Activated CD4-positive, CD25-positive, alpha-beta regulatory T cell treated with anti-CD3 and anti-CD28 coated beads, Interleukin-2, amount 50 U/mL, for 24 hours (primary cell): ENCODE results near the gene ARFGEF2.

Experiments used
- ATAC-seq, 2 donors: fragments of 150-1000 bp; cut with Tn5 transposase; one replicate each; pipeline ENCODE4 v1.10.0; 2021; ENCODE audit warnings: mild to moderate bottlenecking in 1 of 2, moderate library complexity in 1 of 2

ARFGEF2 gene

DNA sequence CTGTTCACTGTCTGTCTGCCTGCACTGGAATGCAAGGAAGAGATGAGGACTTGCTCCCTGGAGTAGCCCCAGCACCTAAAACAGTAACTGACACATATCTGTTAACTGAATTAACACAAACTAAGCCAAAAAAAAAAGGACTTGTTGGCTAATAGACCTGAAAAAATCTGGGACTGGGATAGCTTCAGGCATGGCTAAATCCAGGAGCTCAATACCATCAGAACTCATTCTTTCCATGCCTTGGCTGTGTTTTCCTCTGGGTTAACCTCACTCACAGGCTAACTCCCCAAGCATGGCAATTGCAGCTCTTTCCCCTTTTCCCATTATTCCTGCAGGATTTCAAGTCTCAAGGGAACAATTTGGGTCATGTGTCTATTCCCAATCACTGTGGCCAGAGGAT lies 21.6 kb upstream of the ARFGEF2 start:
- ATAC-seq = no peak

DNA sequence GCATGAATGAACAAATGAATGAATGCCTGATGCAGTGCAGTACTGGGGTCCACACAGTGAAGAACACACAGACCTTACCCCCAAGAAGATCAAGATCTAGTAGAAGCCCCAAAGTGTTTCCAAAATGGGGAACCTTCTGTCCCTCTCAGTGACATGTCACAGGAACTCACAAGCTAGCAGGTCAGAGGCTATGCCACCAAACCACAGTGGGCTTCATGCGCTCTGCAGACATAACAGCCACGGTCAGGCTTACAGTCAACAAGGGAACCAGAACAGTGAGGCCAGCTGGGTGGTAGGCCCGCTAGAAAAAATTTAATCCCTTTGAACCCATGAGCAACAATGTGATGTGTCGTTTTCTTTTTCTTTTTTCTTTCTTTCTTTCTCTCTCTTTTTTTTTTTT lies 20.2 kb upstream of the ARFGEF2 start:
- no peak for ATAC-seq

DNA sequence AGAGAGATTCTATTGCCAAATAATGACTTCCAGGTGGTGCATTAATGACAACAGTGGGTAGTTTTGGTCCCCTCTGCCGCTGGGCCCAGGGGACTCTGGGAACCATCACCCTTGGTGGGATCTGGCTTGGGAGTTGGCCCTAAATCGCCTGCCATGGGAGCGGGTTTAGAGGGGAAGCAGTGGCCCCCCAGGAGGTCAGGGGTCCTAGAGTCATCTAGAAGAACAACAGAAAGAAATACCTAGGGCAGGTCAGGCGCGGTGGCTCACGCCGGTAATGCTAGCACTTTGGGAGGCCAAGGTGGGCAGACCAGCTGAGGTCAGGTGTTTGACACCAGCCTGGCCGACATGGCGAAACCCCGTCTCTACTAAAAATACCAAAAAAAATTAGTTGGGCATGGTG lies 17.8 kb upstream of the ARFGEF2 start:
- ATAC-seq = no peak

DNA sequence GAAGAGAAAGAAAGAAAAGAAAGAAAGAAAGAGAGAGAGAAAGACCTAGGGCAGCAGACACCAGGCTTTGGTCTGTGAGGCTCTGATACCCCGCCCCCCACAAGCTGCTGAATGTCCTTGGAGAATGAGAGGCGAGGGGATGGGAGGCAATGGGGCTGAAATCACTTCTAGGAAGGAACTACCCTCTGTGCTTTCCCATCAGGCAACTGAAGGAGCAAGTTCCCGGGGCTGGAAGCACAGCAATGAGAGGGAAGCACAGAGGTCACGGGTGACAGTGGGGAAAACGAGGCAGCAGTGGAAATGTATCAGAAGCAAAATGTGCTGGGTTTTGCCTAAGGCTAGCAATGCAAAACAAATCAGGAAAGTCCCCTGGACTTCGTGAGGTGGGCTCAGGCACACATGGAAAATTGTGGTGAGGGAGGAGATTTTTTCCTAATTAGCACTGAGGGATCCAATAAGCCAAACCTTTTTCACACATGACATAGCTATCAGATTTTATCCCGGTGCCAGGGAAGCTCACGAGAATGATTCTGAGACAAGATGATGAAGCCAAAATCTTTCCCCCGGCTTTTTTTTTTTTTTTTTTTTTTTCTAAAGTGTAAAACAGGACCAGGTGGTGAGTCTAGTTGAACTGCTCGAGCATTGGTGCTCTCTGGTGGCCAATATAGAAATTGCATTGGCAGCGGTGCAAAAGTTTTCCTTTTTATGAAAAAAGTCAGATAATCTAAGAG lies 16.8 kb upstream of the ARFGEF2 start:
- peak in 1 of 2 donors; percentile 42 for ATAC-seq

DNA sequence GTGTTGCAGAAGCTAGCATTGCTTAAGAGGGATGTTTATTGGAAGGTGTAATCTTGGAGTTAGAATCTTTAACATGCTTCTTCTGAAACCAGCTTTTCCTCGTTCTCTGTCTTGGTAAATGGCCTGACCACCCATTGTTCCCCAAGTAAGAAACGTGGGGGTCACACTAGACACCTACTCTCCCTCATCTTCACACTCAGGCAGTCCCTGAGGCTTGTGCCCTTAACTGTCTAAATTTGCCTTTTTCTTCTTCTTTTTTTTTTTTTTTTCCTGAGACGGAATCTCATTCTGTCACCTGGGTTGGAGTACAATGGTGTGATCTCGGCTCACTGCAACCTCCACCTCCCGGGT lies 16.2 kb upstream of the ARFGEF2 start:
- ATAC-seq = no peak

DNA sequence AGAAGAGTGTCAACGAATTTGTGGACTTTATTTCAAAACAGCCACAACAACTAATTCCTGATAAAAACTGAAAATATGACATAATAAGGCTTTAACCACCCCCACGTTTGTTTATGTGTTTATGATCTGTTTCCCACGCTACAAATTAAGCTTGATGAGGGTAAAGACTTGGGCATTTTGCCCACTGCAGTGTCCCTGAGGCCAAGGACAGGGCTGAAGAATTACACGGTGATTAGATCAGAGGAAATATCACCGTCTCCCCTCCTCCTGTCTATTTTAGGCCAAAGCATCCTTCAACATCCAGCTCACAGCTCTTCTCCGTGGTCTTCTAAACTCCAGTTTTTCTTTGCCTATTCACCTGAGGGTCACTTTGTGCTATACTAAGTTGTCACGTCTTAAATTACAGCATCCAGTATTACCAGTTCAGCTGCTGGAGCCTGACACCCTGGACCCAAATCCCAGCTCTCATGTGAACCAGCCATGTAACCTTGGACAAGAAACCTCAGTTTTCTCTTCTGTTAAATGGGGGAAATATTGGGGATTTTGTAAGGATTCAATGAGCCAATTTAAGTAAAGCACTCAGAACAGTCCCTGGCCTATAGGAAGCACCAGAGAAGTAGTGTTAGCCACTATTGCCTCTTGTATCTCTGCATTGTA lies 15.2 kb upstream of the ARFGEF2 start:
- ATAC-seq = no peak

DNA sequence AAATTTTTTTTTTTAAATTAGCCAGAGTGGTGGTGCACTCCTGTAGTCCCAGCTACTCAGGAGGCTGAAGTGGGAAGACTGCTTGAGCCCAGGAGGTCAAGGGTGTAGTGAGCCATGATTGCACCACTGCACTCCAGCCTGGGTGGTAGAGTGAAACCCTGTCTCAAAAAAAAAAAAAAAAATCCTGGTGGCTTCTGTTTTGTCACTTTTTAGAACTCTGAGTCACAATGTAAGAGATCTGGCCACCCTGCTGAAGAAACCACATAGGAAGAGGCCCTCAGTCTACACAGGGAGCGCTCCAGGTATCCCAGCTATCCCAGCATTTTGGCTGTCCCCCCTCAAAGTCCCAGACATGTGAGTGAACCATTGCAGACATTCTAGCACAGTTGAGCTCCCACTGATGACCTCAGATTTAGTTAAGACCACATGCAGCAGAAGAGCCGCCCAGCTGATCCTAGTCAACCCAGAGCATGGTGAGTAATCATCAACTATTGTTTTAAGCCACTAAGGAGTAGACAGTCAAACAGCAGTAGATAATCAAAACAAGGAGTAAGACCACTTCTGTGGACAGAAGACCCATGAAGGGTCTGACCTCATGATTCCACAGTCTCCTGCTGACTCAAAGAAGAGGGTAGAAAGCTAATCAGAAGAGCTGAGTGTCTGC lies 12.7 kb upstream of the ARFGEF2 start:
- ATAC-seq = no peak

DNA sequence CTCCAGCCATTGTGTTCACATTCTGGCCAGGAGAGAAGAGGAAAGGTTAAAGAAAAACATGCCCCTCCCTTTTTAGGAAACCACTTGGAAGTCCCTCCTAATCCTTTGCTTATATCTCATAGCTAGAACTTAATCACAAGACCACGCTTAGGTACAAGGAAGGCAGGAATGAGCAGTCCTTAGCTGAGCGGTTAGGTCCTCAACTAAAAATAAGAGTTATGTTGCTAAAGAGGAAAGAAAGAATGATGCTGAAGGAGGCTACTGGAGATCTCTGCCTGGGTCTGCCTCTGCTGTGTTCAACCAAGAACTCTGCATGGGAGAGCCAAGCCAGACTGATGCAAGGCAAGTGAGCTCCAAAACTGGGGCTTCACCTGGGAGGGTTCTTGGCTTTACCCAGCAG lies 11.6 kb upstream of the ARFGEF2 start:
- no peak for ATAC-seq

DNA sequence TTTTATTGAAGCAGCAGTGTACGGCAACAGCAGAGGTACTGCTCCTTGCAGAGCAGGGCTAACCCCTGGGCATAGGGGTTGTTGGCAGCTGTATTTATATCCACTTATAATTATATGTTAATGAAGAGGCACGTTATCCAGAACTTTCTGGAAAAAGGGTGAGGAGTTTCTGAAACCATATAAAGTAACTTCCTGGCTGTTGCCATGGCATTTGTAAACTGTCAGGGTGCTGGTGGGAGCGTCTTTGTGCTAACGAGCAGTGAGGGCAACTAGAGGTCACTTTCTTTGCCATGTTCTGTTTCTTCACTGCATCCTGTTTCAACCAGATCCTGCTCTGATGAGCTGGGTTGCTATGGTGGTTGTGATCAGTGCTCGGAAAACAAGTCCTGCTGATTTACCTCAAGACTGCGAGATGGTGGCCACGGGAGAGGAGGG lies 11.1 kb upstream of the ARFGEF2 start:
- ATAC-seq = peak in 1 of 2 donors; percentile 34

DNA sequence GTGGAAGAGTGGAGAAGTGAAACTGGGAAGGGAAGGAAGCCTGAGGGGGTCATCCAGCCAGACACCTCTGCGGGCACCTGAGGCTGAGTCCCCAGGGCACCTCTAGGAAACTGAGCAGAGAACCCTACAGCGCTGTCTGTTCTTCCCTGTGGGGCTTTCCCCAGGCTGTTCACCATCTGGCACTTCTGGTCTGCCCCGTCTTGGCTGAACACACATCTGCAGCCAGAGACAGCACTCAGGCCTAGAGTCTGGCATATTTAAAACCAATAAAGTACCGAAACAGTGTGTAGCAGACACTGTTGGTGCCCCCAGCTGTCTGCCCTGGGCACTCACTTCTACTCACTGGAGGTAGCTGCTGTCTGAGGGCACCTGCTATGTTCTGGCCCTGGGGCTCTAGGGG lies 9.4 kb upstream of the ARFGEF2 start:
- peak in 1 of 2 donors; percentile 53 for ATAC-seq

DNA sequence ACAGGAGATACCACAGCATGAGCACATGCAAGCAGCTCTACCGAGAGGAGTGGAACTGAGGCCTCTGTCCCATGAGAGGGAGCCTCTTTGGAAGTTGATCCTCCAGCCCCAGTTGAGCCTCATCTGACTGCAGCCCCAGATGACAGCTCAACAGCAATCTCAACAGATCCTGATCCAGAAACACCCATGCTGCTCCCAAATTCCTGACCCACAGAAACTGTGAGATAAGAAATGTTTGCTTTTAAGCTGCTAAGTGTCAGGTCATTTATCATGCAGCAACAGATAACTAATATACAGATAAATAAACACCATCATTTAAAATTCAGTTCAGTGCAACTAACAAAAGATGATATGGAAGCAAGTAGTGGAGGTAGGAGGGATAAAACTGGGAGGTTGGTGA lies 4.8 kb upstream of the ARFGEF2 start:
- no peak for ATAC-seq

DNA sequence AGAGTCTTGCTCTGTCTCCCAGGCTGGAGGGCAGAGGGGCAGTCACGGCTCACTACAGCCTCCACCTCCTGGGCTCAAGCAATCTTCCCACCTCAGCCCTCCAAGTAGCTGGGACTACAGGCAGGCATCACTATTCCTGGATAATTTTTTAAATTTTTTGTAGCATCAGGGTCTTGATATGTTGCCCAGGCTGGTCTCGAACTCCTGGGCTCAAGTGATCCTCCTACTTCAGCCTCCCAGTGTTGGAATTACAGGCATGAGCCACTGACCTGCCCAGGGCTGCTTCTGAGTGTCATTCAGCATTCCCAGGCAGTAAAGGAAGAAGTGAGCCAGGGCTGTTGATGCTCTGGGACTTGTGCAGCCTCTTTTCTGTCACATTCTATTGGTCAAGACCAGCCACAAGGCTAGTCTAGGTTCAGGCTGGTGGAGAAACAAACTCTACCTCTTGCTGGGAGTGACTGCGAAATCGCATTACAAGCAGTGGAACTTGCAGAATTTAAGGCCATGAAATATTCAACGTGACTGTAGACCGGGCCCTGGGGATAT lies 2.1 kb upstream of the ARFGEF2 start:
- ATAC-seq = no peak

DNA sequence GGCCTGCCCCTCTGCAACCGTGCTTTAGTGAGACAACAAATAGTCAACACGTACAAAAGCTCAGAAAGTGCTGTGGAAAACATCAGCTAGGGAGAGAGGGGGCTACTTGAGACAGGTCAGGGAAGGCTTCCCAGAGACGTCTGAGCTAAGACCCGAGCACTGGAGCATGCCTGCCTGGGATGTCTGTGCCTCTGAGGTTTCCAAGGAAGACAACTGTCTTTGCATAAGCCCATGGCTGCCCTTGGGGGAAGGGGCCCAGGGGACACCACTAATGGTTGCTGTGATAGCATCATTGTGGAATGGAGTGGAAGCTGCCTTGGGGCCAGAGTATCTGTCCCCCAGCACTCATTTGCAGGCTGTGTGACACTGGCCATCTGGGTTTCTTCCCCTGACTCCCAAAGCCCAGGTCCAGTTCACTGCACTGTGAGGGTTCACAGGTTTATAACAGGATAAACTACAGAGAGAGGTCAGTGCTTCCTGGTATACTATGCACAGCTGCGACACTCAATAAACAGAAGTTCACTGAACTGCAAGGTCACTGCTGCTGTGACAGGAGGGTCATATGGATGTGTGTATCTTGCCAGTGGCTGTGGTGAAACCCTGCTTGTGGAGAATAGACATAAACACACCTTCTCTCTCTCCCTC lies 1.5 kb upstream of the ARFGEF2 start:
- no peak for ATAC-seq

DNA sequence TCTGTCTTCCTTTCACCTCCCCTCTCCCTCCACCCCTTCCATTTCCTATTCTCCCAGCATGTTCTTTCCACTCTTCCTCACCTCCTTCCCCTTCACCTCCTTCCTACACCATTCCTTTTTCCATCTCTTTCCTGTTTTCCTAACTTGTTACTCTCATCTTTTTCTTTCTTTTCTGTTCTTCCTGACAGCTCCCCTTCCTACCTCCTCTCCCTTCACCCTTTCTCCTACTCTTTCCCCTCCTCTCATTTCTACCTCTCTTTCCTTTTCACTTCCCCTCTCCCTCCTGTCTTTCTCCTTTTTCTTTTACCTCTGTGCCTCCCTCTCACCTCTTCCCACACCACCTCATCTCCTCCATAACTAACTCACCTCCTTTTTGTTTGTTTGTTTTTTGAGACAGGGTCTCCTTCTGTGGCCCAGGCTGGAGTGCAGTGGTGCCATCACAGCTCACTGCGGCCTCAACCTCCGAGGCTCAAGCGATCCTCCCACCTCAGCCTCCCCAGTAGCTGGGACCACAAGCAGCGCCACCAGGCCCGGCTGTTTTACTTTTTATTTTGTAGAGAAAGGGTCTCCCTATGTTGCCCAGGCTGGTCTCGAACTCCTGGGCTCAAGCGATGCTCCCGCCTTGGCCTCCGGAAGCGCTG lies 864 bp upstream of the ARFGEF2 start:
- ATAC-seq = no peak

DNA sequence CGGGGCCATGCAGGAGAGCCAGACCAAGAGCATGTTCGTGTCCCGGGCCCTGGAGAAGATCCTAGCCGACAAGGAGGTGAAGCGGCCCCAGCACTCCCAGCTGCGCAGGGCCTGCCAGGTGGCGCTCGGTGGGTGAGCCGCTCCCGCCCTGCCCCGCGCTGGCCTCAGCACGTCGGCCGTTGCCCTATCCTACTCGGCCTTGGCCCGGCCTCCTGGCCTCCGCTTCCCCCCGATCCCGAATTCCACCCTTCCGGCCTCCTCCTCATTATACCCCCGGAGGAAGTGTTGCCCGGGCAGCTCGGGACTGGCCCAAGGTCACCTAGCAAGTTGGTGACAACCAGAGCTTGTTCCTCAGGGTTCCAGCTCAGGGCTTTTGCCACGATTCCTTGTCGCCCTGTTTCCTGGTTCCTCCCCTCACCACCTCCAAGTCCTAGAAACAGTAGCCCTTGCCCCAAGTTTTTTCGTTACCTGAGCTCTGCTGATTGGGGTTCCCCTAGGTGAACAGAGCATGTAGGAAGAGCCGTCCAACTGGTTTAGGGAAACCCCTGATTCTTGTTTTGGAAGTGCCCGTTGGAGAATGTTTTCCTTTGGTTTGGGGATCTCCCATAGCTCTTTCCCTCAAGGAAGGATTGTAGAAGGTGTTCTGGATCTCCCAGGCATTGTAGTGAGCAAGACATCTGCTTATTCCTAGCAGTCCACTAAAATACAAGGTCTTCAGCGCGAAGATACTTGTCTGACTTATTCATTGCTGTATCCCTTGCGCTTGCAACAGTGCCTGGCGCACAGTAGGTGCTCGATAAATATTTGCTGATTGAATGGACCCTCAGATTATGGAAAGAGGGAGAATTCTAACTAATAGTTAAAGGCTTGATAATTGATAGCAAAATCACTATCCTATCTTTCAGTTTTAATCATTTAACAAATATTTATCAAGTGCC lies 641 bp downstream of the ARFGEF2 start:
- peak; percentile 48 to 55 for ATAC-seq

DNA sequence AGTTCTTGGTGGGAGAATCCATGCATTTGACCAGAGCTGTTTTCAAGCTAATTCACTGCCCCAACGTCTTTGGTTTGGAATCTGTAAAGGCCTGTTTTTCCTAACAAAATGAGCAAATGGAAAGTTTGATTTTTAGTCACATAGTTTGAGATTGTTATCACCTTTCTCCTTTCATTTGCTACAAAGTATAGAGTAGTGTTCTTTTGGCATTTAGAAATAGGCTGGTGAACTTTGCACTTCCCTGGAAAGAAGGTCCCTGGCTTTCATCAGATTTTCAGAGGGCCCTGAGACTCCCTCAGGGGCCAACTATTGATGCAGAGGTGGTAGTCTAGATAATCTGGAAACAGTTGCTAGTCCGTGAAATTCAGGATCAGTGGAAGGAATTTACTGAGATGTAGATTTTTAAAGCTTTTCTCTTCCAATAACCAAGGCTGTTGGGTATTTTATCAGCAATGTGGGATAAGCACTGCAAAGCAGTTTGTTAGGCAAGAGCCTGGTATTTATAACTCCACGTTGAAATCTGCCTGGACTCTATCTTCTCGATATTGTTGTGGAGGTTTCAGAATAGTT lies 1.7 kb downstream of the ARFGEF2 start:
- no peak for ATAC-seq

DNA sequence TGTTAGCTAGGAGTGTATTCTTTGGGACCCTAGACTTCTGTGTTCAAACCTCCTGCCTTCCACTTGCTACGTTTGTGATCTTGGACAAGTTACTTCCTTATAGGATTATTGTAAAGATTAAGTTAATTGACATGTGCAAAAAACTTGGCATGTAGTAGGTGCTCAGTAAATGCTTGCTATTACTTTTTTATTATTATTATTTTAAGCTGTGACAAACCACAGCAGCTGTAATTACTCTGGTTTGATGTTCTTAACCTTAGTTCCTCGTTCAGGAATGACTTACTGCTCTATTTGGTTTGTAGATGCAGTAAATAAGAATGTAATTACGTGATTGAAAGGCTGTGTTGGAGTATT lies 3.2 kb downstream of the ARFGEF2 start:
- no peak for ATAC-seq

DNA sequence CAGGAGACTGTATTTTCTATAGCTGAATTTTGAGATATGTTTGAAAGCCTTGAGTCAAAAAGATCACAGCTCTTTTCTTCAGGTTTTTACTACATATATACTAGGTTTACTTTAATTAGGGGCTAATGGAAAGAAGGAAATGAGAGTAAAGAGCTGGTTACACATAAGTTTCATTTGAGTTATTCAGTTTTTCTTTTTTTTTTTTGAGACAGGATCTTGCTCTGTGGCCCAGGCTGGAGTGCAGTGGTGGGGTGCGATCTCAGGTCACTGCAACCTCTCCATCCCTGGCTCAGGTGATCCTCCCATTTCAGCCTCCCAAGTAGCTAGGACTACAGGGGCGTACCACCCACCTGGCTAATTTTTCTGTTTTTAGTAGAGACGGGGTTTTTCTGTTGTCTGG lies 4.8 kb downstream of the ARFGEF2 start:
- no peak for ATAC-seq

DNA sequence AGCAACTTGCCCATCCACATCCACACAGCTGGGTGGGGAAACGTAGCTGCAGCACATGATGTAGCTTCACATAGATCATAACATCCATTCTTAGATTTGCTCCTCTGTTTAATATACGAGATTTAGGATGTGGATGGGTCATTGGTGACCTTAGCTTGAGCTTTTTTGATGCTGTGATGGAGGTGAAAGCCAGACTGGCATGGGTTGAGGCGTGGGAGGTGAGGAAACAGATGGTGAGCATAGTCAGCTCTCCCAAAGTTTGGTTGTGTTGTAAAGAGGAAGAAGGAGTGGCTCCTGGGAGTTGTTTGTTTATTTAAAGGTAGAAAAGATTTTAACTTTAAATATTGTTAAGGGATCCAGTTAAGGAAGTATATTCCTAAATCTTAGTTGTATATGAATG lies 5.3 kb downstream of the ARFGEF2 start:
- ATAC-seq = no peak

DNA sequence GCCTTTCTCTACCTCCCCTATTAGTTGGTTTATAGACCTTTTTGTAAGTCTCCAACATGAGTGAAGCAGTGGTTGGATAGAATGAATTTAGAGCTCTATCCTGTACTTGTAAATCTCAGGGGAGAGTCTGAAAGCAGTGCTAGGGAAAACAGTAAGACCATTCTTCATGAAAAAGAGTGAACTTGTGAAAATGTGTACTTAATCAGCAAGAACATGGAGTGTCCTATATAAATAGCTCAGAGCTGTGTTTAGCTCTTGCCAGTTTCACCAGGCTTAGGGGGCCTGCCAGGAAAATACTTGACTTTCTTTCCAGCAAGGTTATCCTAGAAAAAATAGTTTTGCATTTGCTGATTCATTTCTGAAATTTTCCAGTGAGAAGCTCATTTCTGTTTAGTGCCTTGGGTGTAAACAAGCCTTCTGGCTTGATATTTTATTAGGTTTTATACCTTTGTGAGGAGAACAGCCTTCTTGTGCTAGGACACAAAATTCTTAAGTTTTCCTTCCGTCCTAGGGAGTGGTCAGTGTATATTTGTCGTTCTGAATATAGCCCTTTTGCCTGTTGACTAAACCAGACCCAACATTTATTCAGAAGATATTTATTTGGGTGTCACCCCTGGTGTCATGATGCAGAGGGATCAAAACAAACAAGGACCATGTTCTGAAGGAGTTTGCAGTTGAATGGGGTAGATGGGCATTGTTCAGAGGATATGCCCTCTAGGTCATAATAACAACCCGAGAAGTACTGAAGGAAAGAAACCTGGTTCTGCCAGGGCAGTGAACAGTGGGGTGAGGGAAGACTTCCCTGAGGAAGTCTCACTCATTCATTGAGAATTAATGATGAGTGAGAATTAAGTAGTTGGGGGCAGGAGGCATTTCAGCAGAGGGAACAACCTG lies 7.6 kb downstream of the ARFGEF2 start:
- ATAC-seq = no peak
